ENCODE data around the gene NR2C1.

NR2C1 gene

GRCh38 chr12:95083938-95084337 is 10.5 kb upstream of the NR2C1 start:
- no peak for DNase-seq

DNA sequence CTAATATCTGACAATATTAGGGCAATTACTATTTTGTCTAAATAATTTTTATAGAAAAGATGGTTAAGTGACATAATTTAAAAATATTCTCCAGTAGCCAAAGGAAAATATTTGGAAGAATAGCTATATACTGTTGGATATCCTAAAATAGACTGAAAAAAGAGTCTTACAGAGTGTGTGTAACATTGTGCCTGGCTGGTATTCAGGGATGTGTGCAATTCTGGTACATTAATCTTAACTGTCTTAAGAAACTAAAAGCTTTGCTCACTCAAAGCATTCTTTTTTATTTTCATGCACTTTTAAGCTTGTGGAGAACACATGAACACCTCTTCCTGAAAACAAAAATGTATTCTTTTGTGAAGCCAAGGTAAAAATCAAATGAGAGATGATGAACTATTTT is 10.1 kb upstream of the NR2C1 start:
- no peak for DNase-seq

- no peak for DNase-seq
Measured at GRCh38 chr12:95077341-95077740, 3.9 kb upstream of the NR2C1 start.

- DNase-seq, result no peak
Measured at GRCh38 chr12:95074766-95075165, 1.3 kb upstream of the NR2C1 start.

- no peak for DNase-seq
Measured at GRCh38 chr12:95073698-95074520, 491 bp upstream of the NR2C1 start.

DNA sequence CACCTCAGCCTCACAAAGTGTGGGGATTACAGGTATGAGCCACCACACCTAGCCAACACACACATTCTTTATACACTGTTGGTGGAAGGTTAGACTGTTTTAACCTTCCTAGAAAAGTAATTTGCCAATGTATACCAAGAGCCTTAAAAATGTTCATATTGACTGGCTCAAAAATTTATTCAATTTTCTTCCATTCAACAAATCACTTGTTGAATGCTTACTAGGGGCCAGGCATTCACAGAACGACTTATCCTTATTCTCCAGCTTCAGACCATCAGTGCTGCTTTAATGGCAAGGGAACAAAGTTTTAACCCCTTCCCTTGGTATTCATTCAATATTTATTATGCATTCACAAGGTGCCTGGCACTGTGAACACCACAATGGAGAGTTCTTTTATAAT is 3.0 kb downstream of the NR2C1 start:
- no peak for DNase-seq

DNA sequence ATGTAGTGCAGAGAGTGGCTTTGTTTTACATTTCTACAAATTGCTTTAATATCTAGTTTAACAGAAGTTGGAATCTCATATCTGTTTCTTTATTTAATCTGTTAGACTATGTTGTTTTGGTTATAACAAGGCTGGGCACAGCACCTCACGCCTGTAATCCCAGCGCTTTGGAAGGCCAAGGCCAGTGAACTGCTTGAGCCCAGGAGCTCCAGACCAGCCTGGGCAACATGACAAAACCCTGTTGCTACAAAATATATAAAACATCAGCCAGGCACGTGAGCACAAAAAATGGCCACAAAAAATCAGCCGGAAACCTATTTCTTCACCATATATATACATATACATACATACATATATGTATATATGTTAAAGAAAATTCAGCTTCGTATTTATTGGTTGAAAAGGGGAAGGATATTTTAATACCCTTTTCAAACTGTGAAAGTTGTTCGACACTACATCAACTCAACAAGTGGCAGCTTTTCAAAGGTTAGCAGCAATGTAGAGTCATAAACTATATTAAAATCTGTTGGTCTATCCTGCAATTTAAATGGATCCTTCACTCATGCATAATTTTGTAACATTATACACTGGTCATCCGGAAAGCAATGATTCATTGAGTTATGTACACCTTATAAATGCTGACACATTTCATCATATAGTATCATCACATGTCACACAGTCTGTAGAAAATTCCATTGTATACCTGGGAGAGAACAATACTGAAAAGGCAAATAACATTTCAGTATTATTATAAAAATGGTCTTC is 7.1 kb downstream of the NR2C1 start:
- DNase-seq, result no peak

GRCh38 chr12:95060951-95061350 is 12.5 kb downstream of the NR2C1 start:
- DNase-seq, result no peak

GRCh38 chr12:95059984-95060383 is 13.4 kb downstream of the NR2C1 start:
- DNase-seq, result no peak

- no peak for DNase-seq
Measured at GRCh38 chr12:95057424-95057823, 16.0 kb downstream of the NR2C1 start.

DNA sequence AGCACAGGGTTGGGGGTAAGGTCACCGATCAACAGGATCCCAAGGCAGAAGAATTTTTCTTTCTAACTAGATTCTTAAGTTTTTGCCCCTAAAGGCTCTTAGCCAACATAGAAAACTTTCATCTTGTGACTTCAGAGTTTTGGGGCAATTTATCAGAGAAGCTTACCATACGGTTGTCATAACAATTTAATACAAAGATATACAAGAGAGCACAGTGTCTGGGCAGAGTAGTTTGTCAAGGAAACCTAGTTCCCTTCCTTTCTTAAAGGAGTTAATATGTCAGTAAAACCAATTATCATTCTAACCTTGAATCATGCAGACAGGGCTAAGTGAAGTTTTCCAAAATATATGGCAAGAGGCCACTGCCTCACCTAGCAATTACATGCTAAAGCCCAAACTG is 18.4 kb downstream of the NR2C1 start:
- no peak for DNase-seq

DNA sequence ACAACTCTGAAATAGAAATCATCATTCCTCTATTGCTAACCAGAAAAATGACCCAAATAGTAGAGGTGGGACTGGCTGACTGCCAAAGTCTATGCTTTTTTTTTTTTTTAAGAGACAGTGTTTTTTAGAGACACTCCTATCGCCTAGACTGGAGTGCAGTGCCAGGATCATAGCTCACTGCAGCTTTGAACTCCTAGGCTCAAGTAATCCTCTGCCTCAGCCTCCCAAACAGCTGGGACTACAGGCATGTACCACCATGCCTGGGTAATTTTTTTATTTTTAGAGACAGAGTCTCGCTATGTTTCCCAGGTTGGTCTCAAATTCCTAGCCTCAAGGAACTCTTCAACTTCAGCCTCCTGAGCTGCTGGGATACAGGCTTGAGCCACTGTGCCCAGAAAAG is 19.2 kb downstream of the NR2C1 start:
- no peak for DNase-seq

DNA sequence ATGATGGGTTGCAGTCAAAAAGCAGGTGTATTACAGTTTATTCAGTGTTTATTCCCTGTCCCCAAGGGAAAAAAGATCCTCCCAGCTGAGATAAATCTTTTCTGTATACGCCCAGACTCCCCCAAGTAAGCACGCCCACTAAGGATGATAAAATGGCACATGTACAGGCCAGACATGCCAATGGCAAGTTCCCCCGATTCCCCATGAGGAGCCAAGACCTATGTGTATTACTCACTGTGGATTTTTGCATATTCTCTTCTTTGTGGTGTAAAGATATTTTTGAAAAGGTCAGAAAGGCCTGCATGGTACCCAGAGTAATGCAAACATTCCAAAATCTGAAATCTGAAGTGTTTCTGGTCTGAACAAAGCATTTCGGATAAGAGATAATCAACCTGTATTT is 22.2 kb downstream of the NR2C1 start:
- DNase-seq, result no peak

DNA sequence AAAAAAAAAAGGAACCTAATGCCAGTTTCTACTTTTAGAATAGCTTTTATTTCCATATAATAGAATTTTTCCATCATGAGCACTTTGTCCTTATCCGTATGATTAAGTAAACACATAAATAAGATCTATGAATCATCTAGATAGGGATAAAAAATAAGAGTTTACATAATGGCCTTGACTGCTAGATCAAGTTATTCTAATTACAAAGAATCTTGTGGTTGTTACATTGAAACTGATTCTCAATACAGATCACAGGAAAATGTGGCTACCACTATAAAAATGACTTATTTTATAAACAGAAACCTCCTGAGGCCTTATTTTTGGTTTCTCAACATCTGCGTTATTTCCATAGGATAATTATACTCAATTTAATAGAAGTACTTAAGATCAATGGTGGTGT is 35.5 kb downstream of the NR2C1 start:
- no peak for DNase-seq

- DNase-seq, result no peak
Measured at GRCh38 chr12:95034750-95035149, 38.7 kb downstream of the NR2C1 start.

DNA sequence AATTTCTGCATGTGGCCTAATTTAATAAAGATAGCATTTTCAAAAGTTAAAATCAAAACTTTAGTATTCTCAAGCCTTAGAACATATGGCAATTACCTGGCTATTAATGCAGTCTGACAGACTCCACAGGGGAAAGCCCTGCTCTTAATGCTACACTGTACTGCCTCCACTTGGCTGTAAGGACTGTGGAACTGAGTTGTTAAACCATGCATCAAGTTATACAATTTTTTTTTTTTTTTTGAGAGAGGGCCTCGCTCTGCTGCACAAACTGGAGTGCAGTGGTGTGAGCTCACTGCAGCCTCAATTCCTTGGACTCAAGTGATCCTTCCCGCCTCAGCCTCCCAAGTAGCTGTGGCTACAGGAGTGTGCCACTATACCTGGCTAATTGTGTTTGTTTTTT is 50.9 kb downstream of the NR2C1 start:
- no peak for DNase-seq

- no peak for DNase-seq
Measured at GRCh38 chr12:95017482-95017881, 55.9 kb downstream of the NR2C1 start.

DNA sequence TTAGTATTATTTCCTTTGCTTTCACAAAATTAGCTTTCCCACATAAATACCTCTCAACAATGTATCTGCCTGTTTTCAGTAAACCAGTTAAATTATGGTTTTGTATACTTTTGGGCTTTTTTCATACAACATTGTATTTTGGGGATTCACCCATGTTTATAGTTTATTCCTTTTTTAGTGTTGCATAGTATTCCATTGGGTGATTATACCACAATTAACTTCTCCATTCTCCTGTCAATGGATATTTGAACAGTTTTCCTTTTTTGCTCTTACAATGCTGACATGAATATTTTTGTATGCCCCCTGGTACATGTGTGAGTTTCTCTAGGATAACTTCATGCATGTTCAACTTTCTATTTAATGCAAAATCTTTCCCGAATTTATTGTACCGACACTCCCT is 57.3 kb downstream of the NR2C1 start:
- DNase-seq, result no peak

DNA sequence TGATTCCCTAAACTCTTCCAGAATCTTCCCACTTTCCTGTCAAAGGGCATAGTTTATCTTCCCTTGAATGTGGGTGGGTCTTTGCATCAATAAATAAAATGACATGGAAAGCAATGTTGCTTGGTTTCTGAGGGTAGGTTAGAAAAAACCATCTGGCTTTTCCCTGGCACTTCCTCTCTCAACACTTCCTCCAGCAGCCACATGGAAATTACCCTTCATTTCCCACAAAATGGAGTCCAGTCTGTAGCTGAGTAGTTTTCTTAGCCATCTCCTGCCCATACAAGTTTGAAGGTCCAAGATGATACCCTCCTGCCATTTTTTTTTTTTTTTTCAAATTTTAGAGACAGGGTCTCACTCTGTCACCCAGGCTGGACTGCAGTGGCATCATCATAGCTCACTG is 58.9 kb downstream of the NR2C1 start:
- no peak for DNase-seq

DNA sequence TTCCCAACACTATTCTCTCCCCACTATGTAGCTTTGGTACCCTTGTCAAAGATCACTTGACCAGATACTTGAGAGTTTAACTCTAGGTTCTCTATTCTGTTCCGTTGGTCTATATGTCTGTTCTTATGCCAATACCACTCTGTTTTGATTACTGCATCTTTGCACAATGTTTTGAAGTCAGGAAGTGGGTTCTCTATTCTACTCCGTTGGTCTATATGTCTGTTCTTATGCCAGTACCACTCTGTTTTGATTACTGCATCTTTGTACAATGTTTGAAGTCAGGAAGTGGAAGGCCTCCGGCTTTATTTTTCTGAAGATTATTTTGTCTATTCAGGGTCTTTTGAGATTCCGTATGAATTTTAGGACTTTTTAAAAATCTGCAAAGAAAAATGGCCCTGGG is 67.2 kb downstream of the NR2C1 start:
- DNase-seq, result no peak

GRCh38 chr12:95004610-95005009 is 68.8 kb downstream of the NR2C1 start:
- DNase-seq, result no peak

DNA sequence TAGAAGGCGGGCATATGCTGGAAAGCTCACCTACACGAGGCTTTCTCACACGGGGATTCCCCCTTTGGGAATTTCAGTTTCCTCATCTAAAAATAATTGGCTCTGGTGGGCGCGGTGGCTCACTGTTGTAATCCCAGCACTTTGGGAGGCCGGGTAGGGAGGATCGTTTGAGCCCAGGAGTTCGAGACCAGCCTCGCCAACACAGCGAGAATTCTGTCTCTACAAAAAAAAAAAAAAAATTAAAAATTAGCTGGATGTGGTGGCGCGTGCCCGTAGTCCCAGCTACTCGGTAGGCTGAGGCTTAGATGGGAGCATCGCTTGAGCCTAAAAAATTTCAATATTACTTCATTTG is 69.5 kb downstream of the NR2C1 start:
- DNase-seq, result no peak

GRCh38 chr12:95003213-95003920 is 70.1 kb downstream of the NR2C1 start, which contains the start of gene NDUFA12:
NDUFA12 (minus strand) TSS chr12:95003697; CDS start chr12:95003680, 17 bp downstream.
- peak; percentile 87 for DNase-seq

GRCh38 chr12:95002754-95003153 is 70.7 kb downstream of the NR2C1 start:
- DNase-seq, result no peak
